GM18861 (cell line): ENCODE data around the gene DRC1.

Experiments
- ATAC-seq: cut with Tn5 transposase; IDR thresholded peaks from one replicate; pipeline ENCODE4 v1.9.1; 2021; ENCODE audit not compliant: unreplicated experiment

The DRC1 gene

GRCh38 chr2:26475832-26476501, 74.2 kb downstream of the DRC1 start:
- no peak for ATAC-seq

GRCh38 chr2:26477126-26477910, 75.6 kb downstream of the DRC1 start:
- ATAC-seq: no peak

- ATAC-seq: no peak
Measured at GRCh38 chr2:26477911-26478253, 76.2 kb downstream of the DRC1 start, which contains the start of gene OTOF. TSS of gene OTOF (minus strand) at chr2:26478124.

- ATAC-seq: no peak
Measured at GRCh38 chr2:26478366-26478765, 76.6 kb downstream of the DRC1 start.

GRCh38 chr2:26479131-26479788, 77.5 kb downstream of the DRC1 start:
- no peak for ATAC-seq

GRCh38 chr2:26479789-26480565, 78.3 kb downstream of the DRC1 start:
- no peak for ATAC-seq

GRCh38 chr2:26480566-26481423, 79.1 kb downstream of the DRC1 start:
- no peak for ATAC-seq

GRCh38 chr2:26481706-26482105, 80.0 kb downstream of the DRC1 start:
- no peak for ATAC-seq

- no peak for ATAC-seq
Measured at GRCh38 chr2:26482211-26483026, 80.7 kb downstream of the DRC1 start.

GRCh38 chr2:26483027-26483326, 81.3 kb downstream of the DRC1 start:
- ATAC-seq: no peak

GRCh38 chr2:26483516-26483915, 81.8 kb downstream of the DRC1 start:
- ATAC-seq: no peak

GRCh38 chr2:26483957-26484565, 82.3 kb downstream of the DRC1 start:
- ATAC-seq: no peak

- no peak for ATAC-seq
Measured at GRCh38 chr2:26484579-26484978, 82.9 kb downstream of the DRC1 start.

GRCh38 chr2:26485099-26485498, 83.4 kb downstream of the DRC1 start:
- ATAC-seq: no peak

- ATAC-seq: no peak
Measured at GRCh38 chr2:26485725-26486418, 84.2 kb downstream of the DRC1 start.

- ATAC-seq: no peak
Measured at GRCh38 chr2:26486789-26487188, 85.1 kb downstream of the DRC1 start.

GRCh38 chr2:26487192-26487591, 85.5 kb downstream of the DRC1 start:
- no peak for ATAC-seq

- no peak for ATAC-seq
Measured at GRCh38 chr2:26488463-26489212, 86.9 kb downstream of the DRC1 start.
